ENCODE measurements around the gene C3orf70. TPM values are rescaled to one million over a fixed set of nuclear protein-coding genes. Genes with fewer than 3 reads are reported as not detected.

C3orf70 gene
- total and polyA plus RNA-seq, 2 of the 8 experiments (the other 6 are each of a cell fraction or from before 2014, with no cell fraction given) = 1.7 to 2.0 TPM

DNA sequence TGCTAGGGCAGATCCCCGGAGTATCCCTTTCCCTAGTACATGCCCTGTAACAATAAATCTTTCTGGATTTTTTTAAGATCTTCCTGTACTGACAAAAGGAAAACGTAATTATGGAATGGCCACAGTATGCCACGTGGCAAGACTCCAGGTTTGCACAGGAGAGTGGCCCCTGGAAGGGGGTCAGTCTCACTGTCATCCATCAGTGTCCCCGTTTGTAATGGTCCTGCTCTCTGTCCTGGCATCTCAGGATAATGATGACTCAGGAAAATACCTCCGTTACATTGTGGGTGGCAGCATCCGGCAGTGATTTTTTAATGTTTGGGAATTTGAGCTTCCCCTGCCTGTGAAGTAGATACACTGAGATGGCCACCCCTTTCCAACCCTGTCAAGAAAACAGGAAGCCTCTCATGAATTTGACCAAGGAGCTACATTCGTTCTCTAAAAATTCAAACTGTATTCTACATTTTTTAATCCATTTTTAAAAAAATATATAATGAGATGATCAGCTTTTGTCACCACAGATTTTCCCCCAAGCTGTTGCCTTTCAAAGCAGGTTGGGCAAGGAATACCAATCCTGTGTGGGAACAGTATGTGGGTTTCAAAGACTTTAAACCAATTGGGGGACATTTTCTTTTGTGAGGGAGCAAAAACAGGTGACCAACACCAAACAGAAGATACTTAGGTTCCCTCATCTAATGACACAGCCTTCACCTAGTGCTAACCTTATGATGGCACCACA, 110.4 kb downstream of the C3orf70 start:
- no peak overlapping the region for H3K14ac ChIP-seq (ENCODE audit: insufficient read length)
- no peak overlapping the region for H3K4me2 ChIP-seq (ENCODE audit: insufficient read depth in 1 of 2, low read depth in 2 of 2, low read length in 2 of 2)
- H3K79me2 ChIP-seq (ENCODE audit: control insufficient read depth in 1 of 2, insufficient read depth in 2 of 2, low read length in 2 of 2) = no peaks in the 10 kb centered on the region
- no peak overlapping the region for H4K8ac ChIP-seq (ENCODE audit: extremely low read depth, insufficient read depth, low read length)
- H4K20me1 ChIP-seq (replicated peaks in 1 of 2; ENCODE audit: control insufficient read depth in 1 of 2, insufficient read depth in 2 of 2, low read length in 2 of 2) = no peaks in the 10 kb centered on the region
- H4K5ac ChIP-seq (ENCODE audit: insufficient read length, low read depth, low read length) = no peak overlapping the region
- H3K56ac ChIP-seq (replicated peaks; ENCODE audit: insufficient read length, low read depth, low read length) = no peak overlapping the region
- no peak overlapping the region for H3K9ac ChIP-seq (replicated peaks in 1 of 4; ENCODE audit: extremely low read depth in 1 of 4, low read depth in 3 of 4, low read length in 3 of 4)
- WGBS, 2 experiments (ENCODE audit: extremely low coverage in 1 of 2, insufficient coverage in 1 of 2, insufficient read length in 1 of 2, insufficient replicate concordance in 2 of 2, low coverage in 1 of 2, low lambda C conversion rate in 2 of 2, missing lambda C conversion rate in 1 of 2) = 89% methylated on average over 7 of the region's 7 CpGs; no CpG with 5 or more reads in 1 of the 2 experiments
- no peaks in the 10 kb centered on the region for H3K79me1 ChIP-seq (ENCODE audit: low read depth, low read length)
- H3K18ac ChIP-seq (ENCODE audit: extremely low read depth, low read length) = no peak overlapping the region
- H2AK5ac ChIP-seq (ENCODE audit: low read depth, low read length) = no peak overlapping the region
- no peak overlapping the region for H2BK12ac ChIP-seq (ENCODE audit: low read depth, low read length)
- no peak overlapping the region for H2BK120ac ChIP-seq (replicated peaks; ENCODE audit: low read depth, low read length)
- H3K27ac ChIP-seq (ENCODE audit: low read depth, low read length) = no peak overlapping the region
- no peaks in the 10 kb centered on the region for H3K9me3 ChIP-seq (ENCODE audit: insufficient read depth in 2 of 2, low read depth in 1 of 2, low read length in 1 of 2)
- H3K4me1 ChIP-seq (replicated peaks in 1 of 4; ENCODE audit: control insufficient read depth in 3 of 4, insufficient read depth in 4 of 4, low read length in 3 of 4) = peaks cover 0 to 4% (median 1%) of the 10 kb centered on the region in 4 experiments; a peak in 2 of 7 replicates
- no peak overlapping the region for H2BK20ac ChIP-seq (ENCODE audit: low read length)
- FAIRE-seq (no peak), DNase-seq (ENCODE audit: low read depth in 1 of 2, low spot score in 2 of 2) (no peak)
- ChIA-PET POLR2A (ENCODE audit: partially characterized antibody) (interaction anchor here (0.9 kb wide), 1 partner anchor 147 kb away, joined by 4 read pairs; no protein-coding TSS in a partner anchor), CTCF (ENCODE audit: partially characterized antibody) (interaction anchor here (1.4 kb wide), 2 partner anchors 17 to 165 kb away, joined by 3 to 4 read pairs; no protein-coding TSS in a partner anchor)
- H3K27me3 ChIP-seq (replicated peaks in 1 of 4; ENCODE audit: control insufficient read depth in 3 of 4, extremely low read depth in 1 of 4, insufficient read depth in 3 of 4, low read length in 3 of 4) = no peaks in the 10 kb centered on the region
- H2BK15ac ChIP-seq (ENCODE audit: low read length) = no peak overlapping the region
- H4K91ac ChIP-seq (replicated peaks; ENCODE audit: insufficient read length, low read length) = no peak overlapping the region
- TF ChIP-seq CBX8 (IDR thresholded peaks at IDR 0.05; ENCODE audit: borderline replicate concordance, low read depth, low read length) = no peak
- TF ChIP-seq EGR1 (IDR thresholded peaks at IDR 0.05; ENCODE audit: borderline replicate concordance, low read depth, low read length) = no peak
- TF ChIP-seq FOSL1 (IDR thresholded peaks at IDR 0.05; ENCODE audit: insufficient read depth, low read depth, low read length) = no peak
- no peak overlapping the region for H2BK5ac ChIP-seq (ENCODE audit: low read depth, low read length)
- peaks cover 0 to 2% (median 0%) of the 10 kb centered on the region in 4 experiments; a peak in 2 of 8 replicates for H3K36me3 ChIP-seq (ENCODE audit: control insufficient read depth in 2 of 4, insufficient read depth in 4 of 4, low read length in 3 of 4)
- no peak overlapping the region for H3K23ac ChIP-seq (ENCODE audit: insufficient read length)
- H2AFZ ChIP-seq (ENCODE audit: low read length) = no peak overlapping the region
- no peak overlapping the region for H3K4ac ChIP-seq (replicated peaks; ENCODE audit: insufficient read length, low read depth, low read length)
- H3K4me3 ChIP-seq (ENCODE audit: extremely low read depth in 1 of 4, insufficient read depth in 2 of 4, low read depth in 3 of 4, low read length in 4 of 4) = no peak overlapping the region
- no peaks in the 10 kb centered on the region for H3K23me2 ChIP-seq (ENCODE audit: low read depth, low read length)
